H1 (cell line): Measurements from ENCODE around the gene GGCX.

Source experiments
- CTCF ChIP-seq, 3 experiments: IDR thresholded peaks; 1 replicate in 2 of 3; 2 replicates in 1 of 3; pipeline versions ENCODE4 v1.5.1 to v1.6.1; 2011; ENCODE audit warnings: low read length in 3 of 3, mild to moderate bottlenecking in 3 of 3, inconsistent platforms in 2 of 3, low read depth in 1 of 3, moderate library complexity in 1 of 3; ENCODE audit not compliant: insufficient read depth in 1 of 3; ENCODE audit errors: control extremely low read depth in 1 of 3
- GTF2F1 ChIP-seq: IDR thresholded peaks from 2 replicates; pipeline ENCODE4 v1.6.1; 2012; ENCODE audit warnings: low read depth, low read length, improper control_type of control experiment, borderline replicate concordance
- NRF1 ChIP-seq: IDR thresholded peaks from 2 replicates; pipeline ENCODE4 v1.6.1; 2011; ENCODE audit warnings: mild to moderate bottlenecking, low read depth, low read length, improper control_type of control experiment
- POLR2A ChIP-seq, 2 experiments: IDR thresholded peaks; 1 replicate in 1 of 2; 2 replicates in 1 of 2; pipeline ENCODE4 v1.6.1; 2011; ENCODE audit warnings: low read depth in 2 of 2, low read length in 2 of 2, mild to moderate bottlenecking in 2 of 2; ENCODE audit errors: control extremely low read depth in 1 of 2
- POLR2AphosphoS5 ChIP-seq: IDR thresholded peaks from 2 replicates; pipeline ENCODE4 v1.6.1; 2011; ENCODE audit warnings: low read depth, low read length
- TEAD4 ChIP-seq: IDR thresholded peaks from 2 replicates; pipeline ENCODE4 v1.6.1; 2012; ENCODE audit warnings: low read depth, low read length, inconsistent platforms, mixed read lengths
- TF ChIP-seq, protein P1 (sequence below): IDR thresholded peaks from 2 replicates; pipeline ENCODE4 v1.6.1; 2011; ENCODE audit warnings: low read depth, mild to moderate bottlenecking, low read length; ENCODE audit not compliant: insufficient read depth

DNA sequence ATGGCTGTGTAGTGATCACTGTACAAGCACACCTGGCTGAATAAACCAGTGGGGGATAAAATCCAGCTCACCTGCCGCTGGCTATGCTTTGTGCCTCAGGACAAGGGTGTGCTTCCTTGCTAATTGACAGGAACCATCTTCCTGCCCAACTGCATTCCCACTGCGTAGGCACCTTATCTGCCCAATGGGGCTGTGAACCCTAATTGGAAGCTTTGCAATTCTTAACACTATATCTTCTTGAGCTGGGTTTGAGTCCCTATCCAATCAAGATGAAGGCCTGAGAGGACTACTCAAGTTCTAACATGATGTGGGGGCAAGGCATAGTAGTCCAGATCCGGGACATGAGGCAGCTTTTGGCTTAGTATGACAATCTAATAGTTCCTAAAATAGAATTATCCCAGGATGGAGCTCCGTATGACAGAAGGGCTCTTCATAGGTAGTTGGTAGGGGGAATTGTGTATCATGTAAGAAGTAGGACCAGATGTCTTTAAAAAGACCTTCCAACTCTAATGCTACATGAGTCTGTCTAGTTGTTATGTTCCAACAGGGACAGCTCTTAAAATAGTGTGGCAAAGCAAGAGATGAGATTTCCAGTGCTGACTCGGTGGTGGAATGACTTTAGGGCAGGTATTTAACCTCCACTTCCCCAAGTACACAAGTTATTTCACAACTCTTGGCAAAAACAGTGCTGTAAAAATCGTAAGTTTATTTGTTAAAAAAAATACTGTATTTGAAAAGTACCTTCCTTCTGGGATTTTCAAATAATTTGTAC lies 43.5 kb upstream of the GGCX start:
- TF ChIP-seq, protein P1, sequence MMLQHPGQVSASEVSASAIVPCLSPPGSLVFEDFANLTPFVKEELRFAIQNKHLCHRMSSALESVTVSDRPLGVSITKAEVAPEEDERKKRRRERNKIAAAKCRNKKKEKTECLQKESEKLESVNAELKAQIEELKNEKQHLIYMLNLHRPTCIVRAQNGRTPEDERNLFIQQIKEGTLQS: no peak
- no peak for TF ChIP-seq GTF2F1
- 0 out of 3 replicates have a peak, but pooled peaks of 1 of the 2 experiments have one; percentile 24 for TF ChIP-seq POLR2A (IDR thresholded peaks at IDR 0.05; ENCODE audit: control extremely low read depth in 1 of 2, low read depth in 2 of 2, low read length in 2 of 2)
- no peak for TF ChIP-seq NRF1
- TF ChIP-seq POLR2AphosphoS5: 0 out of 2 replicates have a peak, but pooled peaks have one; percentile 22
- no peak for TF ChIP-seq CTCF (IDR thresholded peaks at IDR 0.05; ENCODE audit: control extremely low read depth in 1 of 3, insufficient read depth in 1 of 3, low read depth in 1 of 3, low read length in 3 of 3)
- TF ChIP-seq TEAD4: no peak
